ENCODE results near the gene TAF11L6.
"Not testable (repeated sequence)": the region's sequence is repeated elsewhere in the genome, so short reads cannot be mapped to it uniquely, and the experiment has no call there.

TAF11L6 gene

GRCh38 chr5:17524935-17525334, 3.5 kb upstream of the TAF11L6 start, which contains the start of gene TAF11L5:
TSS of gene TAF11L5 (plus strand) at chr5:17525235.
- not testable (repeated sequence) for H3K4me1 Mint-ChIP-seq (ENCODE audit: low read depth in 2 of 2); DNase-seq; H3K27me3 Mint-ChIP-seq; ATAC-seq (replicated peaks); H3K27ac Mint-ChIP-seq; H3K36me3 Mint-ChIP-seq (ENCODE audit: insufficient read depth); H3K4me3 Mint-ChIP-seq; H3K9me3 Mint-ChIP-seq

GRCh38 chr5:17526504-17526903, 2.0 kb upstream of the TAF11L6 start:
- peak in 1 of 3 experiments; percentile 4 for DNase-seq
- not testable (repeated sequence) for H3K4me1 Mint-ChIP-seq (ENCODE audit: low read depth in 2 of 2); H3K4me3 Mint-ChIP-seq; H3K27me3 Mint-ChIP-seq; H3K27ac Mint-ChIP-seq; H3K36me3 Mint-ChIP-seq (ENCODE audit: insufficient read depth); H3K9me3 Mint-ChIP-seq; ATAC-seq (replicated peaks)

Data from effector memory CD8-positive, alpha-beta T cell (primary cell).